Activated naive CD4-positive, alpha-beta T cell treated with Interleukin-2 at 50 U/mL for 16 hours (primary cell): ENCODE results near the gene SAMM50.

ENCODE experiments used
- DNase-seq: peaks from one replicate; pipeline ENCODE4 v3.0.0-alpha.2; 2020

The SAMM50 gene

GRCh38 chr22:43946384-43946667, 8.9 kb upstream of the SAMM50 start:
- DNase-seq = no peak

GRCh38 chr22:43948836-43949406, 6.3 kb upstream of the SAMM50 start:
- no peak for DNase-seq

DNA sequence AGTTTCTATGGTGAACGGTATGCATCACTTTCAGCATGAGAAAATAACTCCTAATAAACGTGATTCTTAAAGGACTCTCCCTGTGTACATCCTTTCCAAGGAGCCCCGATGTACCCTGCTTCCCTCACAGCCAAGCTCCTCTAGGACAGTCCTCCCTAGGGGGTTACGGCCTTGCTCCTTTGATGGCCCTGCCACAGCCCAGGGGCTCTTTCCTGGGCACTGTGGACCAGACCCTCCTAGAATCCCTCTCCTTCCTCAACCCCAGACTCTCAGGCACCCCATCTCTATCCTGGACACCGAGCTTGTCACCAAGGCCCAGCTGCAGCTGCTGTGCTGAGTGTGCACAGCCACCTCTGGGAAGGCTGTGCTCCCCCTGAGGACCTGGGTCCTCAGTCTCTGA, 3.9 kb upstream of the SAMM50 start:
- DNase-seq = no peak

DNA sequence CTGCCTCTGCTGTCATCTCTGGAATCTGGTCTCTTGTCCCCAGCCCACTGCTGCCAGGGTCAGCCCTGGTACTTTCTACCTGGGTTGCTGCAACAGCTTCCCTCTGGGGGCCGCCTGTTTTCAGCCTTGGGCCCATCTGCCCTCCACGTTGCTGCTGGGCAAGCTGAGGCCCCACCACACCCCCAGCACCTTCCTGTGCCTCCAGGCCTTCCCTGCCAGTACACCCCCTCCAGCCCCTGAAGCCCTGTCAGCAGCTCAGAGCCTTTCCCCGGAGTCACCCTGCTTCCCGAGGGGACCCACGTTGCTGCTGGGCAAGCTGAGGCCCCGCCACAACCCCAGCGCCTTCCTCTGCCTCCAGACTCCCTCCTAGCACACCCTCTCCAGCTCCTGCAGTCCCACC, 3.3 kb upstream of the SAMM50 start:
- no peak for DNase-seq

GRCh38 chr22:43953988-43954785, 1.1 kb upstream of the SAMM50 start:
- no peak for DNase-seq

DNA sequence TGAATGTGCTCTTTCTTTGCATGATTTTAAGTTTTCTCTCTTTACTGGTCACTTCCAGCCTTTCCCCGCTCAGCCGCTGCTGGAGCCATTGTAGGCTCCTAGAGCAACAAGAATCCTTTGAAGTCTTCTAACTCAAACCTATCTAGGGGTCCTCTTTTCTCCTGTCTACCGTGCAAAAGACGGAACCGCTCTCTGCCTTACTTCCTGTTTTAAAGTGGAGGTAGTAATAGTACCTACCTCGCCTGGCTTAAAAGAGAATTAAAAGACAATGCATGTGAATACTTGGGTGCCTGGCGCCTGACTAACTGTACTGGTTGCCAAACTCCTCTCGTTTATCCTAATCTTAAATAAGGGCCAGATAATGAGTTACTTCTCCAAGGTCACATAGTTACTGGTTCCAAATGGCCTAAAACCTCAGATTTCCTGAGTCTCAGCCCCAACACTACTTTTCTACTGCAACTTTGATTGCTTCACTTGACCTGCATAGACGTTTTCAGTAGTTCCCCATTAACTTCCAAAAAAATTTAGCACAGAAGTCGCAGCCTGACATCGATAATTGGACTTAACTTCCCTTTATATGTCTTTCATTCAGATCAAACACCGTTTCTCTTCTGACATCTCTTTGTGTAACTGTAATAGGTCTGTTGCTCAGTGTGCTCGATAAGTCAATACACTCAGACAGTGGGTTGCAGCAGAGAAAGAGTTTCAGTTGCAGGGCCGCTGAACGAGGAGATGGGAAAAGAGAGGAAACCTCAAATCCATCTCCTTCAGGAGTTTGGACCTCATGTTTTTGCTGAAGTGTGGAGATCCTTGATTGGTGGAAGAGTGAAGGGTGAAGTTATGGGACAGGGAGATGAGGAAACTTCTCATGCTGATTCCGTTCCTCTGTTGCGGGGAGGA, 891 bp downstream of the SAMM50 start:
- DNase-seq = no peak

DNA sequence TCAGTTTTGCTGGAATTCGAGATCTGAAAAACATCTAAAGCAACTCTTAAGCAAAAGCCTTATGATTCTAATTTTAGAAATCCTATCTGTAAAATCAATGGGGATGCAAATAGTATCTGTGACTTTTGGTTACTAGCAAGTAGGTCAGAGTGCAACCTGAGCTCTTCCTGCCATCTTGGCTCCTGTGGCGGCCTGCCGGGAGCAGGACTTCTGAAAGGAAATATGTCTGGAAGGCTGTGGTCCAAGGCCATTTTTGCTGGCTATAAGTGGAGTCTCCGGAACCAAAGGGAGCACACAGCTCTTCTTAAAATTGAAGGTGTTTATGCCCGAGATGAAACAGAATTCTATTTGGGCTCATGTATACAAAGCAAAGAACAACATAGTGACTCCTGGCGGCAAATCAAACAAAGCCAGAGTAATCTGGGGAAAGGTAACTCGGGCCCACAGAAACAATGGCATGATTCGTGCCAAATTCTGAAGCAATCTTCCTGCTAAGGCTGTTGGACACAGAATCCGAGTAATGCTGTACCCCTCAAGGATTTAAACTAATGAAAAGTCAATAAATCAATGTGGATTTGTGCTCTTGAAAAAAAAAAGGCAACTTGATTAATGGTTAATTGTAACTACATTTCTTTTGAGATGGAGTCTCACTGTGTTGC, 1.7 kb downstream of the SAMM50 start:
- no peak for DNase-seq

- DNase-seq = no peak
These were observed 2.6 kb downstream of the SAMM50 start for GRCh38 chr22:43957871-43958270.

GRCh38 chr22:43964314-43964857, 9.1 kb downstream of the SAMM50 start:
- no peak for DNase-seq

GRCh38 chr22:43967069-43967468, 11.8 kb downstream of the SAMM50 start:
- DNase-seq = no peak

DNA sequence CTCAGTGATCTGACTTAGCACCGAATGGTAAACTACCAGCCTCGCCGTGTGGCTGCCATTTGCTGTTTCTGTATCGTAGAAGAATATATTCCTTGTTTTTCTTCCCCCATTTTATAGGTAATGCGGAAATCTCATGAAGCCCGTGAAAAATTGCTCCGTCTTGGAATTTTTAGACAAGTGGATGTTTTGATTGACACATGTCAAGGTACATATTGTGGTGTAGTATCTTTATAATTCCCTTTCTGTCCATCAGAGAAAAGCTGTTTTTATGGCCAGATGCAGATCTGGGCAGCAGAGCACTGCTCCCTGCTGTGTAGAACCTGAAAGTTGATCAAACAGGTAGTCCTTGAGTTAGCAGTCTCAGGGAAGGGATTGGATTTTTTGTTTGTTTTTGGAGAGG, 13.4 kb downstream of the SAMM50 start:
- no peak for DNase-seq

GRCh38 chr22:43969021-43969878, 14.0 kb downstream of the SAMM50 start:
- DNase-seq = no peak

- DNase-seq = no peak
These were observed 14.9 kb downstream of the SAMM50 start for GRCh38 chr22:43969989-43970755.

DNA sequence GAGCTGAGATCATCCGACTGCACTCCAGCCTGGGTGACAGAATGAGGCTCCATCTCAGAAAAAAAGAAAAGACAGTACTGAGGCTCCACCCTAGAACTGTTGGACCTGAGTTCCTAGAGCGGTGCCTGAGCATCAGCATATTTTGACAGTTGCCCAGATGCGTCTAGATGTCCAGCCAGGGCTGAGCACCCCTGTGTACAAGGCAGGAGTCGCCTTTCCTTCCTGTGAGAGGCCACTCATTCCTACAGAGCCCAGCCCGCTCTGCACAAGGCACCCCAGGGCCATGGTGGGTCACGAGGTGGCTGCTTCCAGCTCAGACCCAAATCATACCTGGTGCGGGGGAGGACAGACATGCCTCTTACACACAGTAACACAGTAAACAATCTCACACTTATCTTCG, 15.9 kb downstream of the SAMM50 start:
- DNase-seq = no peak

DNA sequence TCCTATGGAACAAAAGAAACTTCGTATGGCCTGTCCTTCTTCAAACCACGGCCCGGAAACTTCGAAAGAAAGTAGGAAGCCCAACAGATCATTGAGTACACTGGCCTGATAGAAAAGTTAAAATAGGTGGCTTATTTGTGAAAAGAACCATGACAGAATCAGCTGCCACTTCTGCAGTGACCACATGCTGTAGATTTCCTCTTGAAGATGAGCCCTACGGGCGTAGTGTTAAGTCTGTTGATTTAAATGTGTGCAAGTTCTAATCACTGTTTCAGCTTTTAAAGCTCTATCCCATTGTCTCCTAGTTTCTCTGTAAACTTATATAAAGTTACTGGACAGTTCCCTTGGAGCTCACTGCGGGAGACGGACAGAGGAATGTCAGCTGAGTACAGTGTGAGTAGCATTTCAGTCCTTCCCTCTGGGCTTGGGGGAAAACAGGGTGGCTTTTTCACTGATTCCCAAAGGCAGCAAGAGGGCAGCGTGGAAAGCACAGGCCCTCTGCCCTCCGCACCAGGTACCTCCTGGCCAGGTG, 17.8 kb downstream of the SAMM50 start:
- no peak for DNase-seq

GRCh38 chr22:43974028-43974545, 18.8 kb downstream of the SAMM50 start:
- DNase-seq = no peak

GRCh38 chr22:43975041-43975440, 19.8 kb downstream of the SAMM50 start:
- no peak for DNase-seq

GRCh38 chr22:43976861-43977795, 21.9 kb downstream of the SAMM50 start:
- no peak for DNase-seq

- DNase-seq = no peak
These were observed 23.3 kb downstream of the SAMM50 start for GRCh38 chr22:43978558-43978957.

GRCh38 chr22:43980579-43980978, 25.3 kb downstream of the SAMM50 start:
- DNase-seq = no peak
